Keratinocyte (primary cell): ENCODE results near the gene NCLN. TPM values are rescaled to one million over a fixed set of nuclear protein-coding genes. Genes with fewer than 3 reads are reported as not detected.

Experiments
- DNase-seq: peaks from one replicate; pipeline ENCODE4 v3.0.0-alpha.2; 2011; ENCODE audit warnings: low read depth, missing footprints, low spot score
- FAIRE-seq: peaks from 2 replicates; lab custom pipeline; 2011; peaks lifted over from hg19 to GRCh38; lab: Jason Lieb, UNC
- H2AFZ ChIP-seq: 2 replicates; pipeline ENCODE4 v1.6.0; 2012; ENCODE audit warnings: low read length, control low read depth, inconsistent platforms; ENCODE audit not compliant: control insufficient read depth
- H3K27ac ChIP-seq: 2 replicates; pipeline ENCODE4 v1.5.1; 2011; ENCODE audit warnings: low read length; ENCODE audit not compliant: control insufficient read depth, insufficient read depth
- H3K27me3 ChIP-seq: 3 replicates; pipeline ENCODE4 v1.6.0; 2011; ENCODE audit warnings: low read length; ENCODE audit not compliant: control insufficient read depth, insufficient read depth; ENCODE audit errors: extremely low read depth
- H3K36me3 ChIP-seq, 2 experiments: 2 replicates in 1 of 2; 3 replicates in 1 of 2; pipeline ENCODE4 v1.5.1; 2011; ENCODE audit warnings: low read length in 2 of 2, mild to moderate bottlenecking in 1 of 2; ENCODE audit not compliant: control insufficient read depth in 2 of 2, insufficient read depth in 2 of 2; ENCODE audit errors: extremely low read depth in 1 of 2
- H3K4me1 ChIP-seq: 3 replicates; pipeline ENCODE4 v1.5.1; 2011; ENCODE audit warnings: low read length; ENCODE audit not compliant: control insufficient read depth, insufficient read depth; ENCODE audit errors: extremely low read depth
- H3K4me2 ChIP-seq: 3 replicates; pipeline ENCODE4 v1.6.0; 2011; ENCODE audit warnings: low read depth, low read length; ENCODE audit not compliant: control insufficient read depth, insufficient read depth; ENCODE audit errors: extremely low read depth
- H3K4me3 ChIP-seq, 3 experiments: fragments of 200-600 bp in 1 of 3; sonication (generic) in 1 of 3; 2 replicates in 2 of 3; 3 replicates in 1 of 3; pipeline ENCODE4 v1.5.1; 2011 to 2016; ENCODE audit warnings: low read length in 3 of 3, mild to moderate bottlenecking in 3 of 3, control low read depth in 2 of 3, inconsistent platforms in 1 of 3, low read depth in 1 of 3, mixed read lengths in 1 of 3, mixed run types in 1 of 3, moderate library complexity in 1 of 3; ENCODE audit not compliant: control insufficient read depth in 2 of 3, insufficient read depth in 2 of 3; ENCODE audit errors: extremely low read depth in 1 of 3
- H3K79me2 ChIP-seq: 2 replicates; pipeline ENCODE4 v1.6.0; 2012; ENCODE audit warnings: low read length; ENCODE audit not compliant: control insufficient read depth, insufficient read depth
- H3K9ac ChIP-seq: 3 replicates; pipeline ENCODE4 v1.6.0; 2011; ENCODE audit warnings: low read length; ENCODE audit not compliant: control insufficient read depth, insufficient read depth; ENCODE audit errors: extremely low read depth
- H3K9me1 ChIP-seq: 3 replicates; pipeline ENCODE4 v1.6.0; 2011; ENCODE audit warnings: low read length; ENCODE audit not compliant: control insufficient read depth, insufficient read depth; ENCODE audit errors: extremely low read depth
- H3K9me3 ChIP-seq: 2 replicates; pipeline ENCODE4 v1.5.1; 2012; ENCODE audit warnings: low read depth, low read length; ENCODE audit not compliant: control insufficient read depth
- H4K20me1 ChIP-seq: 3 replicates; pipeline ENCODE4 v1.6.0; 2011; ENCODE audit warnings: low read length; ENCODE audit not compliant: control insufficient read depth, insufficient read depth; ENCODE audit errors: extremely low read depth
- EZH2 ChIP-seq: IDR thresholded peaks from one replicate; pipeline ENCODE4 v1.6.1; 2012; ENCODE audit warnings: inconsistent platforms, mild to moderate bottlenecking, low read length, moderate library complexity
- dilution Hi-C: fragments of 300-500 bp; cut with MboI; formaldehyde crosslinking; loops from one replicate; pipeline ENCODE4 v1.7.0; 2020; ENCODE audit warnings: low sequenced_read_pairs; ENCODE audit not compliant: extremely low pct_ligation_motif_present
- polyA plus RNA-seq, 5 experiments: library from polyadenylated mRNA; depleted of rRNA in 3 of 5; stranded (reverse) in 3 of 5; stranded (forward) in 1 of 5; unstranded in 1 of 5; fragments of >200 nt; gene quantifications; 1 replicate in 1 of 5; 2 replicates in 3 of 5; 3 replicates in 1 of 5; pipeline versions ENCODE4 v1.2.1 to v1.2.3, GENCODE V29; 2011 to 2012; ENCODE audit warnings: missing spikeins in 2 of 5, low read depth in 1 of 5, low replicate concordance in 1 of 5
- TF ChIP-seq, protein P1 (sequence below), 3 experiments: IDR thresholded peaks in 1 of 3; conservative IDR thresholded peaks in 1 of 3; optimal IDR thresholded peaks in 1 of 3; 2 replicates in 2 of 3; 3 replicates in 1 of 3; pipeline versions ENCODE3 to v1.5.1; 2011; ENCODE audit warnings: low read length in 3 of 3, mild to moderate bottlenecking in 3 of 3, moderate library complexity in 2 of 3, control low read depth in 1 of 3, inconsistent platforms in 1 of 3; ENCODE audit not compliant: insufficient read depth in 2 of 3; ENCODE audit errors: extremely low read depth in 1 of 3

The NCLN gene
- polyA plus RNA-seq, 1 donor (not counting 4 experiments of a cell fraction or from before 2014, with no cell fraction given) = 40.5 TPM

DNA sequence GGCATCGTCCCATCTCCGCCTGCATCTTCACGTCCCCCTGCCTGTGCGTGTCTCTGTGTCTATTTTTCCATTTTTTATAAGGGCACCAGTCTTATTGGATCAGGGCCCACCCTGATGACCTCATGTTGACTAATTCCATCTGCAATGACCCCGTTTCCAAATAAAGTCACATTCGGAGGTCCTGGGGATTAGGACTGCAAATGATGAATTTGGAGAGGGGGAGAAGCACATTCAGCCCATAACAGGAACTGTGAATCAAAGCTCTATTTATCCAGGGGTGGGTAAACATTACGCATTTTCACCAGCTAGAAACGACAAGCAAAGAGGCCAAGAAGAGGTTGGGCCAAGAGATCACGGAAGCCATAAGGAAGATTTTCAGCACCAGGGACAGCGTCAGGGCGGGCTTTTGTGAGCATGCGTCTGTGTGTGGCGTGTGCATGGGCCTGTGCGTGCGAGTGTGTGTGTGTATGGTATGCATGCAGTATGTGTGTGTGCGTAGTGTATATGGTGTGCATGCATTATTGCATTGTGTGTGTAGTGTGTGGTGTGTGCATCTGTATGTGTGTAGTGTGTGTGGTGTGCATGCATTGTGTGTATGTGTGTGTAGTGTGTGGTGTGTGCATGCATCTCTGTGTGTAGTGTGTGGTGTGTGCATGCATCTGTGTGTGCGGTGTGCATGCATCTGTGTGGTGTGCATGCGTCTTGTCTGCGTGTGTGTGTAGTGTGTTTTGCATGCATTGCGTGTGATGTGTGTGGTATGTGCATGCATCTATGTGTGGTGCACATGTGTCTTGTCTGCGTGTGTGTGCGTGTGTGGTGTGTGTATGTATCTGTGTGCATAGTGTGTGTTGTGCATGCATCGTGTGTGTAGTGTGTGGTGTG, 58.3 kb downstream of the NCLN start:
- TF ChIP-seq, protein P1, sequence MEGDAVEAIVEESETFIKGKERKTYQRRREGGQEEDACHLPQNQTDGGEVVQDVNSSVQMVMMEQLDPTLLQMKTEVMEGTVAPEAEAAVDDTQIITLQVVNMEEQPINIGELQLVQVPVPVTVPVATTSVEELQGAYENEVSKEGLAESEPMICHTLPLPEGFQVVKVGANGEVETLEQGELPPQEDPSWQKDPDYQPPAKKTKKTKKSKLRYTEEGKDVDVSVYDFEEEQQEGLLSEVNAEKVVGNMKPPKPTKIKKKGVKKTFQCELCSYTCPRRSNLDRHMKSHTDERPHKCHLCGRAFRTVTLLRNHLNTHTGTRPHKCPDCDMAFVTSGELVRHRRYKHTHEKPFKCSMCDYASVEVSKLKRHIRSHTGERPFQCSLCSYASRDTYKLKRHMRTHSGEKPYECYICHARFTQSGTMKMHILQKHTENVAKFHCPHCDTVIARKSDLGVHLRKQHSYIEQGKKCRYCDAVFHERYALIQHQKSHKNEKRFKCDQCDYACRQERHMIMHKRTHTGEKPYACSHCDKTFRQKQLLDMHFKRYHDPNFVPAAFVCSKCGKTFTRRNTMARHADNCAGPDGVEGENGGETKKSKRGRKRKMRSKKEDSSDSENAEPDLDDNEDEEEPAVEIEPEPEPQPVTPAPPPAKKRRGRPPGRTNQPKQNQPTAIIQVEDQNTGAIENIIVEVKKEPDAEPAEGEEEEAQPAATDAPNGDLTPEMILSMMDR (optimal IDR thresholded peaks at IDR 0.05 in 1 of 3, IDR thresholded peaks at IDR 0.05 in 1 of 3, conservative IDR thresholded peaks at IDR 0.05 in 1 of 3; ENCODE audit: extremely low read depth in 1 of 3, insufficient read depth in 2 of 3, low read length in 3 of 3) = no peak
- TF ChIP-seq EZH2 = no peak
- Histone ChIP-seq H2AFZ (no peak overlapping the region), H3K9me1 (no peaks in the 10 kb centered on the region), H4K20me1 (no peaks in the 10 kb centered on the region), H3K9ac (no peak overlapping the region), H3K4me3 (no peak overlapping the region), H3K4me2 (no peak overlapping the region), H3K27me3 (no peaks in the 10 kb centered on the region), H3K9me3 (no peaks in the 10 kb centered on the region), H3K36me3 (no peaks in the 10 kb centered on the region), H3K4me1 (no peaks in the 10 kb centered on the region), H3K79me2 (no peaks in the 10 kb centered on the region), H3K27ac (no peak overlapping the region)
- FAIRE-seq (peak; percentile 20), DNase-seq (peak; percentile 36)
- dilution Hi-C loops = no loop called here

DNA sequence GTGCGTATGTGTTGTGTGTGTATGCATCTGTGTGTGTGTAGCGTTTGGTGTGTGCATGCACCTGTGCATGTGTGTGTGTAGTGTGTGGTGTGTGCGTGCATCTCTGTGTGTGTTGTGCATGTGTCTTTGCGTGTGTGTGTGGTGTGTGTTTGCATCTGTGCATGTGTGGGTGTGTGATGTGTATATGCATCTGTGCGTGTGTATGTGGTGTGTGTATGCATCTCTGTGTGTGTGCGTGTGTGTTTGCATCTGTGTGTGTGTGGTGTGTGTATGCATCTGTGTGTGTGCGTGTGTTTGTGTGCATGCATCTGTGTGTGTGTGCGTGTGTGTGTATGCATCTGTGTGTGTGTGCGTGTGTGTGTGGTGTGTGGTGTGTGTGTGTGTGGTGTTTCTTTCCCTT, 59.3 kb downstream of the NCLN start:
- dilution Hi-C loops = no loop called here
- Histone ChIP-seq H4K20me1 (no peaks in the 10 kb centered on the region), H3K27me3 (no peaks in the 10 kb centered on the region), H3K9me3 (no peaks in the 10 kb centered on the region), H3K36me3 (no peaks in the 10 kb centered on the region), H3K4me2 (no peak overlapping the region), H2AFZ (no peak overlapping the region), H3K27ac (no peak overlapping the region), H3K9me1 (no peaks in the 10 kb centered on the region), H3K4me1 (no peaks in the 10 kb centered on the region), H3K79me2 (no peaks in the 10 kb centered on the region), H3K4me3 (no peak overlapping the region), H3K9ac (no peak overlapping the region)
- peak; percentile 17 for FAIRE-seq
- TF ChIP-seq, protein P1 (optimal IDR thresholded peaks at IDR 0.05 in 1 of 3, IDR thresholded peaks at IDR 0.05 in 1 of 3, conservative IDR thresholded peaks at IDR 0.05 in 1 of 3; ENCODE audit: extremely low read depth in 1 of 3, insufficient read depth in 2 of 3, low read length in 3 of 3) = no peak
- TF ChIP-seq EZH2 = no peak
- DNase-seq = no peak
